GM12878 (cell line): ENCODE data around the gene GNG12. TPM values are rescaled to one million over a fixed set of nuclear protein-coding genes. Genes with fewer than 3 reads are reported as not detected.

ENCODE experiments used
- ATAC-seq: fragments of 200-7000 bp; cut with Tn5 transposase; 3 replicates; pipeline ENCODE4 v1.9.1; 2020; ENCODE audit warnings: mild to moderate bottlenecking, moderate library complexity
- BruUV-seq: library from RNA; stranded (reverse); fragments of 400-500 nt; replicated peaks from 2 replicates; lab custom pipeline; 2021; lab: Mats Ljungman, UMichigan
- CTCF ChIA-PET: fragments of 300-600 bp; sonication (Branson Sonifier 250); formaldehyde crosslinking; extraction: SDS; loops from one replicate; lab custom pipeline; 2021; ENCODE audit warnings: inconsistent platforms; lab: Yijun Ruan, JAX
- POLR2A ChIA-PET: fragments of 350-600 bp; formaldehyde crosslinking; extraction: SDS; loops from one replicate; lab custom pipeline; 2021; ENCODE audit warnings: inconsistent platforms; lab: Charles Lee
- RAD21 ChIA-PET: fragments of 300-600 bp; sonication (Branson Sonifier 250); formaldehyde crosslinking; loops from one replicate; lab custom pipeline; 2023; ENCODE audit warnings: antibody characterized with exemption; ENCODE audit not compliant: unreplicated experiment; lab: Charles Lee
- SMC1A ChIA-PET: fragments of 300-600 bp; sonication (Branson Sonifier 250); formaldehyde crosslinking; loops from one replicate; lab custom pipeline; 2023; ENCODE audit not compliant: unreplicated experiment, uncharacterized antibody; lab: Charles Lee
- DNase-seq: peaks from one replicate; pipeline ENCODE4 v3.0.0-alpha.2; 2011; ENCODE audit warnings: low read depth, low spot score
- FAIRE-seq: peaks from 3 replicates; lab custom pipeline; 2011; peaks lifted over from hg19 to GRCh38; lab: Jason Lieb, UNC
- H2AFZ ChIP-seq: 2 replicates; pipeline ENCODE4 v1.6.0; 2011; ENCODE audit warnings: low read depth, low read length, control low read depth; ENCODE audit not compliant: control insufficient read depth
- H3K27ac ChIP-seq: 2 replicates; pipeline ENCODE4 v1.5.1; 2011; ENCODE audit warnings: control low read depth; ENCODE audit not compliant: control insufficient read depth, insufficient read depth
- H3K27me3 ChIP-seq, 2 experiments: replicated peaks in 1 of 2; 2 replicates each; pipeline versions ENCODE4 v1.6.0 to v1.6.1; 2011; ENCODE audit warnings: low read length in 1 of 2; ENCODE audit not compliant: control insufficient read depth in 2 of 2, insufficient read depth in 2 of 2
- H3K36me3 ChIP-seq, 2 experiments: 2 replicates each; pipeline ENCODE4 v1.5.1; 2011; ENCODE audit warnings: low read length in 1 of 2; ENCODE audit not compliant: control insufficient read depth in 2 of 2, insufficient read depth in 2 of 2
- H3K4me1 ChIP-seq: 2 replicates; pipeline ENCODE4 v1.6.1; 2011; ENCODE audit warnings: mild to moderate bottlenecking, low read length, moderate library complexity, mixed read lengths; ENCODE audit not compliant: control insufficient read depth, insufficient read depth
- H3K4me2 ChIP-seq: 2 replicates; pipeline ENCODE4 v1.6.0; 2011; ENCODE audit warnings: control low read depth; ENCODE audit not compliant: control insufficient read depth, insufficient read depth
- H3K4me3 ChIP-seq: fragments of 200-600 bp; sonication (generic); 2 replicates; pipeline ENCODE4 v1.5.1; 2016
- H3K79me2 ChIP-seq: 2 replicates; pipeline ENCODE4 v1.6.0; 2011; ENCODE audit warnings: low read length; ENCODE audit not compliant: control insufficient read depth, insufficient read depth
- H3K9ac ChIP-seq: 2 replicates; pipeline ENCODE4 v1.8.0; 2011; ENCODE audit warnings: low read length, control low read depth, mixed read lengths; ENCODE audit not compliant: control insufficient read depth, insufficient read depth
- H3K9me3 ChIP-seq: replicated peaks from 3 replicates; pipeline ENCODE4 v1.5.1; 2011; ENCODE audit warnings: mild to moderate bottlenecking, low read length; ENCODE audit not compliant: control insufficient read depth, insufficient read depth
- H4K20me1 ChIP-seq: 2 replicates; pipeline ENCODE4 v1.6.0; 2011; ENCODE audit not compliant: control insufficient read depth, insufficient read depth
- BACH1 ChIP-seq: fragments of 450-650 bp; IDR thresholded peaks from 2 replicates; pipeline ENCODE4 v1.6.1; 2017; ENCODE audit warnings: mild to moderate bottlenecking, borderline replicate concordance
- BCL3 ChIP-seq: IDR thresholded peaks from 2 replicates; pipeline ENCODE4 v1.6.1; 2011; ENCODE audit warnings: borderline replicate concordance, low read depth, mild to moderate bottlenecking, moderate library complexity, low read length; ENCODE audit not compliant: insufficient read depth, poor library complexity, severe bottlenecking
- CEBPZ ChIP-seq: fragments of 150-350 bp; IDR thresholded peaks from 2 replicates; pipeline ENCODE4 v1.6.1; 2016; ENCODE audit warnings: low read depth, low read length
- FOS ChIP-seq: IDR thresholded peaks from 3 replicates; pipeline ENCODE4 v1.6.1; 2011; ENCODE audit warnings: borderline replicate concordance; ENCODE audit not compliant: insufficient read length; ENCODE audit errors: extremely low read depth
- HDAC2 ChIP-seq: fragments of 200-600 bp; sonication (generic); IDR thresholded peaks from 2 replicates; pipeline ENCODE4 v1.6.1; 2017
- IKZF1 ChIP-seq: fragments of 450-650 bp; conservative IDR thresholded peaks from 2 replicates; pipeline ENCODE4 v1.6.1; 2017; ENCODE audit warnings: antibody characterized with exemption, mild to moderate bottlenecking
- IRF5 ChIP-seq: fragments of 450-650 bp; IDR thresholded peaks from 2 replicates; pipeline ENCODE4 v1.6.1; 2017; ENCODE audit warnings: borderline replicate concordance
- MTA2 ChIP-seq: fragments of 450-650 bp; IDR thresholded peaks from 2 replicates; pipeline ENCODE4 v1.6.1; 2016; ENCODE audit warnings: low read depth, mild to moderate bottlenecking, moderate library complexity
- PAX8 ChIP-seq: fragments of 450-650 bp; IDR thresholded peaks from 2 replicates; pipeline ENCODE4 v1.6.1; 2017; ENCODE audit warnings: mild to moderate bottlenecking, moderate library complexity
- PBX3 ChIP-seq: IDR thresholded peaks from 2 replicates; pipeline ENCODE4 v1.6.1; 2011; ENCODE audit warnings: mild to moderate bottlenecking, low read depth, low read length, moderate library complexity; ENCODE audit not compliant: insufficient replicate concordance
- ZBTB11 ChIP-seq: fragments of 450-650 bp; formaldehyde crosslinking; IDR thresholded peaks from 2 replicates; pipeline ENCODE4 v1.5.0; 2022; ENCODE audit warnings: mild to moderate bottlenecking, missing genetic modification characterization
- ZNF384 ChIP-seq: IDR thresholded peaks from 2 replicates; pipeline ENCODE4 v1.6.1; 2012; ENCODE audit warnings: low read depth, mild to moderate bottlenecking, low read length, improper control_type of control experiment, borderline replicate concordance
- WGBS: methylation state at CpG from one replicate; pipeline ENCODE4 v1.1.6; 2016; ENCODE audit warnings: low lambda C conversion rate; ENCODE audit not compliant: insufficient replicate concordance, insufficient coverage; ENCODE audit errors: missing lambda C conversion rate; 5-methylcytosine and 5-hydroxymethylcytosine counted together
- in situ Hi-C: fragments of 300-500 bp; cut with MboI; formaldehyde crosslinking; loops from 9 replicates; pipeline ENCODE4 v1.14.3; 2018; ENCODE audit warnings: mixed read lengths
- intact Hi-C: fragments of 100-400 bp; cut with micrococcal nuclease; formaldehyde crosslinking; loops from one replicate; pipeline ENCODE4 v1.14.2; 2022; ENCODE audit not compliant: unreplicated experiment
- polyA plus RNA-seq, 11 experiments: library from polyadenylated mRNA; depleted of rRNA in 4 of 11; unstranded in 6 of 11; stranded (reverse) in 5 of 11; fragments of >200 nt; fragmentation: Nextera tagmentation in 4 of 11; fragmentation: Illumina TruSeq in 1 of 11; extraction: Ambion mirVana in 4 of 11; extraction: Trizol in 1 of 11; gene quantifications; 1 replicate in 1 of 11; 2 replicates in 10 of 11; pipeline versions ENCODE4 v1.2.1 to v1.2.3, GENCODE V29; 2011 to 2016; ENCODE audit warnings: inconsistent platforms in 2 of 11, missing spikeins in 2 of 11, low read depth in 1 of 11
- total RNA-seq, 4 experiments: library from RNA; depleted of rRNA in 3 of 4; stranded (reverse); fragments of >200 nt in 3 of 4; fragmentation: Illumina TruSeq in 1 of 4; extraction: Trizol in 1 of 4; gene quantifications; 2 replicates each; pipeline versions ENCODE4 v1.2.1 to v1.2.3, GENCODE V29; 2013 to 2021

GNG12 gene
- total and polyA plus RNA-seq, 10 of the 15 experiments (the other 5 are each of a cell fraction or from before 2014, with no cell fraction given), result 0.22 to 32.8 (median 0.35) TPM

- SMC1A ChIA-PET, result interaction anchor here (0.9 to 2.4 kb wide), 7 partner anchors 9 to 60 kb away, joined by 3 to 9 read pairs (median 4); no protein-coding TSS in a partner anchor
- no peak overlapping the region for H3K9ac ChIP-seq
- ATAC-seq, result no peak
- no peaks in the 10 kb centered on the region for H3K4me1 ChIP-seq
- H3K4me3 ChIP-seq, result no peak overlapping the region
- intact Hi-C loops, result no loop called here
- no TSS peak for BruUV-seq
- RAD21 ChIA-PET, result interaction anchor here (2.0 kb wide), 1 partner anchor 60 kb away, joined by 6 read pairs; no protein-coding TSS in a partner anchor
- no peak overlapping the region for H3K4me2 ChIP-seq
- WGBS, result 71% methylated on average over 4 of the region's 4 CpGs
- no peaks in the 10 kb centered on the region for H3K36me3 ChIP-seq
- no peak for FAIRE-seq
- H2AFZ ChIP-seq, result no peak overlapping the region
- in situ Hi-C loops, result no loop called here
- H3K79me2 ChIP-seq, result no peaks in the 10 kb centered on the region
- no peaks in the 10 kb centered on the region for H4K20me1 ChIP-seq
- CTCF ChIA-PET, result interaction anchor here (0.6 to 1.2 kb wide), 4 partner anchors 9 to 139 kb away, joined by 3 to 5 read pairs (median 4); no protein-coding TSS in a partner anchor
- no peaks in the 10 kb centered on the region; a peak in 2 of 4 replicates for H3K27me3 ChIP-seq
- no peak overlapping the region for H3K27ac ChIP-seq
- POLR2A ChIA-PET, result no interaction called here
- H3K9me3 ChIP-seq, result no peaks in the 10 kb centered on the region
- DNase-seq, result no peak
- TF ChIP-seq HDAC2 (no peak), ZBTB11 (CRISPR knock-in tag) (no peak), PAX8 (no peak), FOS (no peak), BACH1 (no peak), IRF5 (no peak), MTA2 (no peak), PBX3 (no peak), BCL3 (no peak), IKZF1 (no peak), CEBPZ (no peak), ZNF384 (no peak)
These were observed 133.0 kb downstream of the GNG12 start for GRCh38 chr1:67700220-67700619.
